WTC11 (cell line): ENCODE results near the gene TTC39C. TPM values are rescaled to one million over a fixed set of nuclear protein-coding genes. Genes with fewer than 3 reads are reported as not detected.

Experiments used
- ATAC-seq: fragments of 200-7000 bp; cut with Tn5 transposase; 2 replicates; pipeline ENCODE4 v1.10.0; 2021; ENCODE audit warnings: mild to moderate bottlenecking, moderate library complexity
- CTCF ChIA-PET: fragments of 300-600 bp; sonication (Branson Sonifier 250); formaldehyde crosslinking; loops from one replicate; lab custom pipeline; 2021; ENCODE audit warnings: antibody characterized with exemption; lab: Charles Lee
- POLR2A ChIA-PET: fragments of 350-600 bp; sonication (Branson Sonifier 250); formaldehyde crosslinking; loops from one replicate; lab custom pipeline; 2021; ENCODE audit warnings: antibody characterized with exemption; lab: Charles Lee
- DNase-seq: peaks from one replicate; pipeline ENCODE4 v3.0.0; 2021; ENCODE audit warnings: low spot score
- H3K27ac Mint-ChIP-seq: 2 replicates; pipeline ENCODE4 v1.8.0; 2021; ENCODE audit warnings: mixed read lengths
- H3K27me3 Mint-ChIP-seq: 2 replicates; pipeline ENCODE4 v1.8.0; 2021; ENCODE audit warnings: low read depth, mild to moderate bottlenecking, moderate library complexity, mixed read lengths
- H3K36me3 Mint-ChIP-seq: 2 replicates; pipeline ENCODE4 v1.8.0; 2021; ENCODE audit warnings: mixed read lengths
- H3K4me1 Mint-ChIP-seq: 2 replicates; pipeline ENCODE4 v1.8.0; 2022; ENCODE audit warnings: mixed read lengths
- H3K4me3 Mint-ChIP-seq: 2 replicates; pipeline ENCODE4 v1.8.0; 2021; ENCODE audit warnings: mild to moderate bottlenecking, moderate library complexity, mixed read lengths
- H3K9me3 Mint-ChIP-seq: 2 replicates; pipeline ENCODE4 v1.8.0; 2021; ENCODE audit warnings: mixed read lengths
- FOXJ3 ChIP-seq: sonication (generic); formaldehyde crosslinking; IDR thresholded peaks from 2 replicates; pipeline ENCODE4 v1.9.0; 2021; ENCODE audit warnings: missing genetic modification reagents, mild to moderate bottlenecking, borderline replicate concordance
- GRHL2 ChIP-seq: fragments of 250-450 bp; sonication (Bioruptor Pico); IDR thresholded peaks from 2 replicates; pipeline ENCODE4 v1.8.0; 2022; ENCODE audit warnings: mild to moderate bottlenecking, moderate library complexity; ENCODE audit not compliant: insufficient replicate concordance, severe bottlenecking
- HMGA2 ChIP-seq: fragments of 250-450 bp; sonication (Bioruptor Pico); IDR thresholded peaks from 2 replicates; pipeline ENCODE4 v1.4.0; 2021; ENCODE audit warnings: mild to moderate bottlenecking, moderate library complexity
- JAZF1 ChIP-seq: fragments of 250-450 bp; sonication (Bioruptor Pico); IDR thresholded peaks from 2 replicates; pipeline ENCODE4 v1.9.0; 2021; ENCODE audit warnings: moderate library complexity, mild to moderate bottlenecking, inconsistent platforms
- OVOL2 ChIP-seq: fragments of 250-450 bp; sonication (Bioruptor Pico); IDR thresholded peaks from 2 replicates; pipeline ENCODE4 v1.9.0; 2021; ENCODE audit warnings: mild to moderate bottlenecking, borderline replicate concordance
- TEAD1 ChIP-seq: sonication (generic); formaldehyde crosslinking; IDR thresholded peaks from 2 replicates; pipeline ENCODE4 v1.8.0; 2022; ENCODE audit warnings: mild to moderate bottlenecking, missing genetic modification reagents
- TEAD4 ChIP-seq: sonication (generic); formaldehyde crosslinking; IDR thresholded peaks from 2 replicates; pipeline ENCODE4 v1.8.0; 2022; ENCODE audit warnings: mild to moderate bottlenecking, missing genetic modification reagents
- ZNF317 ChIP-seq: sonication (generic); formaldehyde crosslinking; IDR thresholded peaks from 2 replicates; pipeline ENCODE4 v1.8.1; 2023; ENCODE audit warnings: low read depth, mild to moderate bottlenecking, moderate library complexity, missing genetic modification reagents, borderline replicate concordance
- ZNF425 ChIP-seq: fragments of 250-450 bp; sonication (Bioruptor Pico); conservative IDR thresholded peaks from 2 replicates; pipeline ENCODE4 v1.9.0; 2021; ENCODE audit warnings: mild to moderate bottlenecking
- ZNF532 ChIP-seq: fragments of 250-450 bp; sonication (Bioruptor Pico); IDR thresholded peaks from 2 replicates; pipeline ENCODE4 v1.9.0; 2021; ENCODE audit warnings: mild to moderate bottlenecking, borderline replicate concordance
- ZNF671 ChIP-seq: fragments of 250-450 bp; sonication (Bioruptor Pico); IDR thresholded peaks from 2 replicates; pipeline ENCODE4 v1.8.0; 2021; ENCODE audit warnings: mild to moderate bottlenecking
- total RNA-seq: library from RNA; stranded (reverse); gene quantifications from 3 replicates; pipeline ENCODE4 v1.2.3, GENCODE V29; 2021
- TF ChIP-seq, protein P1 (sequence below): sonication (generic); formaldehyde crosslinking; IDR thresholded peaks from 2 replicates; pipeline ENCODE4 v1.8.1; 2023; ENCODE audit warnings: mild to moderate bottlenecking, moderate library complexity, missing genetic modification reagents
- TF ChIP-seq, protein P2 (sequence below): sonication (generic); formaldehyde crosslinking; IDR thresholded peaks from 2 replicates; pipeline ENCODE4 v1.8.1; 2022; ENCODE audit warnings: mild to moderate bottlenecking, moderate library complexity, missing genetic modification reagents
- TF ChIP-seq, protein P3 (sequence below): fragments of 250-450 bp; sonication (Bioruptor Pico); IDR thresholded peaks from 2 replicates; pipeline ENCODE4 v2.1.2; 2022; ENCODE audit warnings: mild to moderate bottlenecking, moderate library complexity
- TF ChIP-seq, protein P4 (sequence below): sonication (generic); formaldehyde crosslinking; IDR thresholded peaks from 2 replicates; pipeline ENCODE4 v1.8.0; 2023; ENCODE audit warnings: missing genetic modification reagents, mild to moderate bottlenecking, borderline replicate concordance

TTC39C gene
- total RNA-seq, 1 experiment from 2014 or later: 57.3 TPM

- H3K27ac Mint-ChIP-seq: no peak overlapping the region
- no peak overlapping the region for H3K4me3 Mint-ChIP-seq
- ATAC-seq (no peak), DNase-seq (no peak)
- no peaks in the 10 kb centered on the region for H3K9me3 Mint-ChIP-seq
- no peak for TF ChIP-seq ZNF425 (CRISPR knock-in tag)
- TF ChIP-seq ZNF671 (CRISPR knock-in tag): no peak
- TF ChIP-seq, protein P1, sequence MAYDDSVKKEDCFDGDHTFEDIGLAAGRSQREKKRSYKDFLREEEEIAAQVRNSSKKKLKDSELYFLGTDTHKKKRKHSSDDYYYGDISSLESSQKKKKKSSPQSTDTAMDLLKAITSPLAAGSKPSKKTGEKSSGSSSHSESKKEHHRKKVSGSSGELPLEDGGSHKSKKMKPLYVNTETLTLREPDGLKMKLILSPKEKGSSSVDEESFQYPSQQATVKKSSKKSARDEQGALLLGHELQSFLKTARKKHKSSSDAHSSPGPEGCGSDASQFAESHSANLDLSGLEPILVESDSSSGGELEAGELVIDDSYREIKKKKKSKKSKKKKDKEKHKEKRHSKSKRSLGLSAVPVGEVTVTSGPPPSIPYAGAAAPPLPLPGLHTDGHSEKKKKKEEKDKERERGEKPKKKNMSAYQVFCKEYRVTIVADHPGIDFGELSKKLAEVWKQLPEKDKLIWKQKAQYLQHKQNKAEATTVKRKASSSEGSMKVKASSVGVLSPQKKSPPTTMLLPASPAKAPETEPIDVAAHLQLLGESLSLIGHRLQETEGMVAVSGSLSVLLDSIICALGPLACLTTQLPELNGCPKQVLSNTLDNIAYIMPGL (CRISPR knock-in tag): no peak
- no peak for TF ChIP-seq JAZF1 (CRISPR knock-in tag)
- TF ChIP-seq, protein P2, sequence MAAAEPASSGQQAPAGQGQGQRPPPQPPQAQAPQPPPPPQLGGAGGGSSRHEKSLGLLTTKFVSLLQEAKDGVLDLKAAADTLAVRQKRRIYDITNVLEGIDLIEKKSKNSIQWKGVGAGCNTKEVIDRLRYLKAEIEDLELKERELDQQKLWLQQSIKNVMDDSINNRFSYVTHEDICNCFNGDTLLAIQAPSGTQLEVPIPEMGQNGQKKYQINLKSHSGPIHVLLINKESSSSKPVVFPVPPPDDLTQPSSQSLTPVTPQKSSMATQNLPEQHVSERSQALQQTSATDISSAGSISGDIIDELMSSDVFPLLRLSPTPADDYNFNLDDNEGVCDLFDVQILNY (CRISPR knock-in tag): no peak
- no peak for TF ChIP-seq ZNF532 (CRISPR knock-in tag)
- TF ChIP-seq GRHL2 (CRISPR knock-in tag): no peak
- H3K27me3 Mint-ChIP-seq: peaks cover 11% of the 10 kb centered on the region
- no peaks in the 10 kb centered on the region for H3K36me3 Mint-ChIP-seq
- H3K4me1 Mint-ChIP-seq: peaks cover 17% of the 10 kb centered on the region
- CTCF ChIA-PET: interaction anchor here (0.7 kb wide), 1 partner anchor 10 kb away, joined by 3 read pairs; no protein-coding TSS in a partner anchor
- POLR2A ChIA-PET: interaction anchor here (1.0 kb wide), 1 partner anchor 127 kb away, joined by 3 read pairs; no protein-coding TSS in a partner anchor
Observed at GRCh38 chr18:24011123-24011917, 3.2 kb upstream of the TTC39C start.

- POLR2A ChIA-PET: no interaction called here
- H3K4me1 Mint-ChIP-seq: peaks cover 34% of the 10 kb centered on the region
- TF ChIP-seq FOXJ3 (CRISPR knock-in tag) (no peak), TEAD1 (CRISPR knock-in tag) (no peak), ZNF317 (CRISPR knock-in tag) (no peak), OVOL2 (CRISPR knock-in tag) (no peak), TEAD4 (CRISPR knock-in tag) (no peak), HMGA2 (CRISPR knock-in tag) (no peak)
- TF ChIP-seq, protein P3, sequence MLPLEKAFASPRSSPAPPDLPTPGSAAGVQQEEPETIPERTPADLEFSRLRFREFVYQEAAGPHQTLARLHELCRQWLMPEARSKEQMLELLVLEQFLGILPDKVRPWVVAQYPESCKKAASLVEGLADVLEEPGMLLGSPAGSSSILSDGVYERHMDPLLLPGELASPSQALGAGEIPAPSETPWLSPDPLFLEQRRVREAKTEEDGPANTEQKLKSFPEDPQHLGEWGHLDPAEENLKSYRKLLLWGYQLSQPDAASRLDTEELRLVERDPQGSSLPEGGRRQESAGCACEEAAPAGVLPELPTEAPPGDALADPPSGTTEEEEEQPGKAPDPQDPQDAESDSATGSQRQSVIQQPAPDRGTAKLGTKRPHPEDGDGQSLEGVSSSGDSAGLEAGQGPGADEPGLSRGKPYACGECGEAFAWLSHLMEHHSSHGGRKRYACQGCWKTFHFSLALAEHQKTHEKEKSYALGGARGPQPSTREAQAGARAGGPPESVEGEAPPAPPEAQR (CRISPR knock-in tag): no peak
- TF ChIP-seq, protein P4, sequence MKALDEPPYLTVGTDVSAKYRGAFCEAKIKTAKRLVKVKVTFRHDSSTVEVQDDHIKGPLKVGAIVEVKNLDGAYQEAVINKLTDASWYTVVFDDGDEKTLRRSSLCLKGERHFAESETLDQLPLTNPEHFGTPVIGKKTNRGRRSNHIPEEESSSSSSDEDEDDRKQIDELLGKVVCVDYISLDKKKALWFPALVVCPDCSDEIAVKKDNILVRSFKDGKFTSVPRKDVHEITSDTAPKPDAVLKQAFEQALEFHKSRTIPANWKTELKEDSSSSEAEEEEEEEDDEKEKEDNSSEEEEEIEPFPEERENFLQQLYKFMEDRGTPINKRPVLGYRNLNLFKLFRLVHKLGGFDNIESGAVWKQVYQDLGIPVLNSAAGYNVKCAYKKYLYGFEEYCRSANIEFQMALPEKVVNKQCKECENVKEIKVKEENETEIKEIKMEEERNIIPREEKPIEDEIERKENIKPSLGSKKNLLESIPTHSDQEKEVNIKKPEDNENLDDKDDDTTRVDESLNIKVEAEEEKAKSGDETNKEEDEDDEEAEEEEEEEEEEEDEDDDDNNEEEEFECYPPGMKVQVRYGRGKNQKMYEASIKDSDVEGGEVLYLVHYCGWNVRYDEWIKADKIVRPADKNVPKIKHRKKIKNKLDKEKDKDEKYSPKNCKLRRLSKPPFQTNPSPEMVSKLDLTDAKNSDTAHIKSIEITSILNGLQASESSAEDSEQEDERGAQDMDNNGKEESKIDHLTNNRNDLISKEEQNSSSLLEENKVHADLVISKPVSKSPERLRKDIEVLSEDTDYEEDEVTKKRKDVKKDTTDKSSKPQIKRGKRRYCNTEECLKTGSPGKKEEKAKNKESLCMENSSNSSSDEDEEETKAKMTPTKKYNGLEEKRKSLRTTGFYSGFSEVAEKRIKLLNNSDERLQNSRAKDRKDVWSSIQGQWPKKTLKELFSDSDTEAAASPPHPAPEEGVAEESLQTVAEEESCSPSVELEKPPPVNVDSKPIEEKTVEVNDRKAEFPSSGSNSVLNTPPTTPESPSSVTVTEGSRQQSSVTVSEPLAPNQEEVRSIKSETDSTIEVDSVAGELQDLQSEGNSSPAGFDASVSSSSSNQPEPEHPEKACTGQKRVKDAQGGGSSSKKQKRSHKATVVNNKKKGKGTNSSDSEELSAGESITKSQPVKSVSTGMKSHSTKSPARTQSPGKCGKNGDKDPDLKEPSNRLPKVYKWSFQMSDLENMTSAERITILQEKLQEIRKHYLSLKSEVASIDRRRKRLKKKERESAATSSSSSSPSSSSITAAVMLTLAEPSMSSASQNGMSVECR: no peak
Observed at GRCh38 chr18:24013051-24013450, 1.5 kb upstream of the TTC39C start.

More at GRCh38 chr18:24013051-24013450, 1.5 kb upstream of the TTC39C start:
- Mint-ChIP-seq H3K9me3 (no peaks in the 10 kb centered on the region), H3K27me3 (peaks cover 11% of the 10 kb centered on the region), H3K4me3 (no peak overlapping the region), H3K27ac (no peak overlapping the region), H3K36me3 (no peaks in the 10 kb centered on the region)
- CTCF ChIA-PET: interaction anchor here (0.6 kb wide), 1 partner anchor 34 kb away, joined by 3 read pairs; no protein-coding TSS in a partner anchor
- no peak for DNase-seq
- no peak for ATAC-seq
